ENCODE measurements around the gene VAT1L. TPM values are rescaled to one million over a fixed set of nuclear protein-coding genes. Genes with fewer than 3 reads are reported as not detected.

The VAT1L gene
- total and polyA plus RNA-seq, 10 of the 15 experiments (the other 5 are each of a cell fraction or from before 2014, with no cell fraction given), result 0.06 to 0.18 (median 0.10) TPM; not detected in 5

- TF ChIP-seq HCFC1 (IDR thresholded peaks at IDR 0.05; ENCODE audit: low read length), result no peak
- TF ChIP-seq BHLHE40 (IDR thresholded peaks at IDR 0.05; ENCODE audit: borderline replicate concordance in 1 of 2, low read depth in 2 of 2, low read length in 1 of 2), result no peak
- no peak for TF ChIP-seq POU2F2 (IDR thresholded peaks at IDR 0.05; ENCODE audit: borderline replicate concordance, low read depth, low read length)
- no peak for TF ChIP-seq HDAC6 (IDR thresholded peaks at IDR 0.05; ENCODE audit: unreplicated experiment)
- no peak for TF ChIP-seq RB1 (IDR thresholded peaks at IDR 0.05; ENCODE audit: borderline replicate concordance)
- TF ChIP-seq ZNF384 (IDR thresholded peaks at IDR 0.05; ENCODE audit: borderline replicate concordance, low read depth, low read length), result no peak
- TF ChIP-seq SREBF2 (IDR thresholded peaks at IDR 0.05; ENCODE audit: low read length), result no peak
- no peak for TF ChIP-seq IRF3 (IDR thresholded peaks at IDR 0.05)
- TF ChIP-seq ZSCAN29 (IDR thresholded peaks at IDR 0.05), result no peak
- no peak for TF ChIP-seq ATF7 (IDR thresholded peaks at IDR 0.05; ENCODE audit: low read depth)
- TF ChIP-seq EED (IDR thresholded peaks at IDR 0.05; ENCODE audit: low read depth), result no peak
- Histone ChIP-seq H3K9me3 (replicated peaks; ENCODE audit: control insufficient read depth, insufficient read depth, low read length) (no peaks in the 10 kb centered on the region), H3K4me1 (ENCODE audit: control insufficient read depth, insufficient read depth, low read length) (no peaks in the 10 kb centered on the region), H3K4me3 (no peak overlapping the region), H3K79me2 (ENCODE audit: control insufficient read depth, insufficient read depth, low read length) (no peaks in the 10 kb centered on the region), H2AFZ (ENCODE audit: control insufficient read depth, low read depth, low read length) (no peak overlapping the region), H3K27ac (ENCODE audit: control insufficient read depth, insufficient read depth) (no peak overlapping the region), H3K9ac (ENCODE audit: control insufficient read depth, insufficient read depth, low read length) (no peak overlapping the region), H4K20me1 (ENCODE audit: control insufficient read depth, insufficient read depth) (no peaks in the 10 kb centered on the region), H3K27me3 (replicated peaks in 1 of 2; ENCODE audit: control insufficient read depth in 2 of 2, insufficient read depth in 2 of 2, low read length in 1 of 2) (peaks cover 0 to 2% of the 10 kb centered on the region in 2 experiments; a peak in 1 of 4 replicates), H3K36me3 (ENCODE audit: control insufficient read depth in 2 of 2, insufficient read depth in 2 of 2, low read length in 1 of 2) (no peaks in the 10 kb centered on the region), H3K4me2 (ENCODE audit: control insufficient read depth, insufficient read depth) (no peak overlapping the region)
- intact Hi-C loops (cut with micrococcal nuclease; ENCODE audit: unreplicated experiment) (no loop called here), in situ Hi-C loops (cut with MboI) (no loop called here)
- RAD21 ChIA-PET (ENCODE audit: unreplicated experiment), result no interaction called here
- DNase-seq (ENCODE audit: low read depth, low spot score) (no peak), FAIRE-seq (no peak), ATAC-seq (no peak)
- POLR2A ChIA-PET, result interaction anchor here (1.1 kb wide), 1 partner anchor 13 kb away, joined by 4 read pairs; no protein-coding TSS in a partner anchor
- CTCF ChIA-PET, result no interaction called here
- SMC1A ChIA-PET (ENCODE audit: uncharacterized antibody, unreplicated experiment), result no interaction called here
- WGBS (ENCODE audit: insufficient coverage, insufficient replicate concordance, low lambda C conversion rate, missing lambda C conversion rate), result 0% methylated on average over 4 of the region's 4 CpGs
- no TSS peak for BruUV-seq (replicated peaks)
Measured at GRCh38 chr16:77931058-77931457, 142.7 kb downstream of the VAT1L start.
